ENCODE results near the gene RAP1GAP2. TPM values are rescaled to one million over a fixed set of nuclear protein-coding genes. Genes with fewer than 3 reads are reported as not detected.

RAP1GAP2 gene
- total RNA-seq, 1 donor from 2014 or later = 22.6 TPM

- H3K9me3 ChIP-seq = no peaks in the 10 kb centered on the region
- no peak overlapping the region for H3K27ac ChIP-seq
- H3K4me3 ChIP-seq = peak overlapping the region; percentile 57 to 81
- peaks cover 22% of the 10 kb centered on the region for H3K4me1 ChIP-seq
- H3K36me3 ChIP-seq = no peaks in the 10 kb centered on the region
- no peaks in the 10 kb centered on the region for H3K27me3 ChIP-seq
- intact Hi-C loops (cut with DNase I) = loop anchor here (5.0 kb wide), 1 partner anchor 793 kb away; no protein-coding TSS in a partner anchor
- TF ChIP-seq POLR2A (IDR thresholded peaks at IDR 0.05) = no peak
- no peak for DNase-seq (ENCODE audit: extremely low spot score in 2 of 2)
Observed at GRCh38 chr17:2854143-2855055, 58.2 kb downstream of the RAP1GAP2 start.

GRCh38 chr17:2855063-2855600 is 58.9 kb downstream of the RAP1GAP2 start:
- Histone ChIP-seq H3K27me3 (no peaks in the 10 kb centered on the region), H3K36me3 (no peaks in the 10 kb centered on the region), H3K9me3 (no peaks in the 10 kb centered on the region), H3K4me3 (peak overlapping the region in 1 of 2 donors; percentile 57), H3K27ac (no peak overlapping the region), H3K4me1 (peaks cover 22% of the 10 kb centered on the region)
- TF ChIP-seq POLR2A (IDR thresholded peaks at IDR 0.05) = no peak
- TF ChIP-seq POLR2AphosphoS5 (IDR thresholded peaks at IDR 0.05; ENCODE audit: insufficient read depth in 1 of 2, low read depth in 1 of 2) = no peak
- TF ChIP-seq, protein P1, sequence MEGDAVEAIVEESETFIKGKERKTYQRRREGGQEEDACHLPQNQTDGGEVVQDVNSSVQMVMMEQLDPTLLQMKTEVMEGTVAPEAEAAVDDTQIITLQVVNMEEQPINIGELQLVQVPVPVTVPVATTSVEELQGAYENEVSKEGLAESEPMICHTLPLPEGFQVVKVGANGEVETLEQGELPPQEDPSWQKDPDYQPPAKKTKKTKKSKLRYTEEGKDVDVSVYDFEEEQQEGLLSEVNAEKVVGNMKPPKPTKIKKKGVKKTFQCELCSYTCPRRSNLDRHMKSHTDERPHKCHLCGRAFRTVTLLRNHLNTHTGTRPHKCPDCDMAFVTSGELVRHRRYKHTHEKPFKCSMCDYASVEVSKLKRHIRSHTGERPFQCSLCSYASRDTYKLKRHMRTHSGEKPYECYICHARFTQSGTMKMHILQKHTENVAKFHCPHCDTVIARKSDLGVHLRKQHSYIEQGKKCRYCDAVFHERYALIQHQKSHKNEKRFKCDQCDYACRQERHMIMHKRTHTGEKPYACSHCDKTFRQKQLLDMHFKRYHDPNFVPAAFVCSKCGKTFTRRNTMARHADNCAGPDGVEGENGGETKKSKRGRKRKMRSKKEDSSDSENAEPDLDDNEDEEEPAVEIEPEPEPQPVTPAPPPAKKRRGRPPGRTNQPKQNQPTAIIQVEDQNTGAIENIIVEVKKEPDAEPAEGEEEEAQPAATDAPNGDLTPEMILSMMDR (IDR thresholded peaks at IDR 0.05) = no peak
- DNase-seq (ENCODE audit: extremely low spot score in 2 of 2) = no peak
- intact Hi-C loops (cut with DNase I) = loop anchor here (5.0 kb wide), 1 partner anchor 792 kb away; no protein-coding TSS in a partner anchor

DNA sequence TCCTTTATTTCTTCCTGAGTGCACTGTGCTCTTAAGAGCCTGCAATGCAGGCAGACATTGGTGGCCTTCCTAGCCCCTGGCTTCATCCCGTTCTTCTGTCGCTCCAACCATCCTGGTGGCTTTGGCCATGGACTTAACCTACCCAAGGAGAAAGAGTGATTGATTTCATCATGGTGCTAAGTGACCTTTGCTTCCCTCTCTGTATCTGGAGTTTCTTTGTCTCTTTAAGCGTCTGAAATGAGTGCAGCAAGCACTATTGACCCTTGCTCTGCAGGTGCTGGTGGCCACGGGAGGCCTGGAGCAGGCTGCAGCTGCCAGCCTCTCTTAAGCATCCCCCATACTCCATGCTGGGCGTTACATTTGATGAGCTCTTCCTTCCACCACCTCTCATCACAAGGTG is 60.5 kb downstream of the RAP1GAP2 start:
- Histone ChIP-seq H3K27ac (no peak overlapping the region), H3K27me3 (no peaks in the 10 kb centered on the region), H3K4me3 (no peak overlapping the region), H3K36me3 (no peaks in the 10 kb centered on the region), H3K4me1 (peaks cover 22% of the 10 kb centered on the region), H3K9me3 (no peaks in the 10 kb centered on the region)
- intact Hi-C loops (cut with DNase I) = loop anchor here (5.0 kb wide), 1 partner anchor 791 kb away; no protein-coding TSS in a partner anchor
- no peak for TF ChIP-seq POLR2AphosphoS5 (IDR thresholded peaks at IDR 0.05; ENCODE audit: insufficient read depth in 1 of 2, low read depth in 1 of 2)
- TF ChIP-seq, protein P1 (IDR thresholded peaks at IDR 0.05) = no peak
- no peak for TF ChIP-seq POLR2A (IDR thresholded peaks at IDR 0.05)
- no peak for DNase-seq (ENCODE audit: extremely low spot score in 2 of 2)

GRCh38 chr17:2860045-2860444 is 63.8 kb downstream of the RAP1GAP2 start:
- intact Hi-C loops (cut with DNase I) = no loop called here
- no peak for DNase-seq (ENCODE audit: extremely low spot score in 2 of 2)
- no peak overlapping the region for H3K27ac ChIP-seq
- H3K4me3 ChIP-seq = no peak overlapping the region
- H3K4me1 ChIP-seq = peaks cover 1% of the 10 kb centered on the region
- H3K9me3 ChIP-seq = no peaks in the 10 kb centered on the region
- H3K27me3 ChIP-seq = no peaks in the 10 kb centered on the region
- no peaks in the 10 kb centered on the region for H3K36me3 ChIP-seq
- TF ChIP-seq POLR2A (IDR thresholded peaks at IDR 0.05) (no peak), POLR2AphosphoS5 (IDR thresholded peaks at IDR 0.05; ENCODE audit: insufficient read depth in 1 of 2, low read depth in 1 of 2) (no peak)
- TF ChIP-seq, protein P1 (IDR thresholded peaks at IDR 0.05) = no peak

- H3K4me1 ChIP-seq = no peaks in the 10 kb centered on the region
- H3K4me3 ChIP-seq = no peak overlapping the region
- TF ChIP-seq, protein P1 (IDR thresholded peaks at IDR 0.05) = no peak
- TF ChIP-seq POLR2AphosphoS5 (IDR thresholded peaks at IDR 0.05; ENCODE audit: insufficient read depth in 1 of 2, low read depth in 1 of 2) = no peak
- no peak for TF ChIP-seq POLR2A (IDR thresholded peaks at IDR 0.05)
- no peak for DNase-seq (ENCODE audit: extremely low spot score in 2 of 2)
- H3K27me3 ChIP-seq = no peaks in the 10 kb centered on the region
- H3K36me3 ChIP-seq = no peaks in the 10 kb centered on the region
- H3K9me3 ChIP-seq = no peaks in the 10 kb centered on the region
- intact Hi-C loops (cut with DNase I) = no loop called here
- H3K27ac ChIP-seq = no peak overlapping the region
Observed at GRCh38 chr17:2860883-2861282, 64.6 kb downstream of the RAP1GAP2 start.
